IMR-90 (cell line): ENCODE results near the gene BANF1. TPM values are rescaled to one million over a fixed set of nuclear protein-coding genes. Genes with fewer than 3 reads are reported as not detected.

Experiments used
- ATAC-seq: fragments of 200-7000 bp; cut with Tn5 transposase; 2 replicates; pipeline ENCODE4 v1.9.1; 2020; ENCODE audit warnings: low read depth, mild to moderate bottlenecking, moderate library complexity
- BruUV-seq: library from RNA; stranded (reverse); fragments of 400-500 nt; replicated peaks from 2 replicates; lab custom pipeline; 2021; lab: Mats Ljungman, UMichigan
- CTCF ChIA-PET: fragments of 300-600 bp; formaldehyde crosslinking; extraction: SDS; loops from one replicate; lab custom pipeline; 2021; ENCODE audit warnings: antibody characterized with exemption; lab: Yijun Ruan, JAX
- POLR2A ChIA-PET: fragments of 300-600 bp; sonication (Branson Sonifier 250); formaldehyde crosslinking; loops from one replicate; lab custom pipeline; 2022; ENCODE audit warnings: antibody characterized with exemption; ENCODE audit not compliant: unreplicated experiment; lab: Charles Lee
- DNase-seq: peaks from one replicate; pipeline ENCODE4 v3.0.0; 2013
- H2AFZ ChIP-seq: replicated peaks from 2 replicates; pipeline ENCODE3; 2013; ENCODE audit warnings: low read length, mild to moderate bottlenecking; ENCODE audit not compliant: poor library complexity
- H2AK5ac ChIP-seq: 2 replicates; pipeline ENCODE4 v1.6.1; 2013; ENCODE audit warnings: low read depth, low read length, inconsistent platforms
- H2AK9ac ChIP-seq: replicated peaks from 2 replicates; pipeline ENCODE3; 2013; ENCODE audit warnings: mild to moderate bottlenecking, low read depth, low read length, moderate library complexity; ENCODE audit not compliant: poor library complexity
- H2BK120ac ChIP-seq: 2 replicates; pipeline ENCODE4 v1.6.1; 2013; ENCODE audit warnings: low read depth, low read length, inconsistent platforms
- H2BK15ac ChIP-seq: 3 replicates; pipeline ENCODE4 v1.6.1; 2013; ENCODE audit warnings: low read depth, low read length, inconsistent platforms
- H2BK20ac ChIP-seq: 2 replicates; pipeline ENCODE4 v1.6.1; 2013; ENCODE audit warnings: low read depth, mild to moderate bottlenecking, inconsistent platforms, low read length, moderate library complexity
- H2BK5ac ChIP-seq: 2 replicates; pipeline ENCODE4 v1.6.1; 2013; ENCODE audit warnings: mild to moderate bottlenecking, low read depth, low read length, inconsistent platforms; ENCODE audit not compliant: poor library complexity, severe bottlenecking
- H3K14ac ChIP-seq: replicated peaks from 2 replicates; pipeline ENCODE4 v1.6.1; 2013; ENCODE audit warnings: low read depth, low read length, inconsistent platforms
- H3K18ac ChIP-seq: 2 replicates; pipeline ENCODE4 v1.6.1; 2013; ENCODE audit warnings: low read depth, low read length, control low read depth
- H3K23ac ChIP-seq: 2 replicates; pipeline ENCODE4 v1.6.1; 2013; ENCODE audit warnings: low read depth, low read length, inconsistent platforms
- H3K27ac ChIP-seq: 2 replicates; pipeline ENCODE4 v1.5.1; 2013; ENCODE audit warnings: mild to moderate bottlenecking, control low read depth, low read length; ENCODE audit not compliant: insufficient read depth
- H3K27me3 ChIP-seq: 2 replicates; pipeline ENCODE4 v1.6.1; 2013; ENCODE audit warnings: low read length; ENCODE audit not compliant: control insufficient read depth, insufficient read depth
- H3K36me3 ChIP-seq: 2 replicates; pipeline ENCODE4 v1.6.1; 2013; ENCODE audit warnings: low read length, mixed read lengths; ENCODE audit not compliant: control insufficient read depth, insufficient read depth
- H3K4ac ChIP-seq: 2 replicates; pipeline ENCODE4 v1.6.1; 2013; ENCODE audit warnings: low read depth, low read length, inconsistent platforms
- H3K4me1 ChIP-seq: 2 replicates; pipeline ENCODE4 v1.6.1; 2013; ENCODE audit warnings: low read length, mixed read lengths; ENCODE audit not compliant: control insufficient read depth, insufficient read depth
- H3K4me2 ChIP-seq: 2 replicates; pipeline ENCODE4 v1.6.1; 2013; ENCODE audit warnings: low read depth, mild to moderate bottlenecking, control low read depth, low read length, moderate library complexity
- H3K4me3 ChIP-seq: 2 replicates; pipeline ENCODE4 v1.5.1; 2013; ENCODE audit warnings: low read depth, mild to moderate bottlenecking, control low read depth, low read length, moderate library complexity; ENCODE audit not compliant: insufficient read depth
- H3K56ac ChIP-seq: 2 replicates; pipeline ENCODE4 v1.6.1; 2013; ENCODE audit warnings: low read length, inconsistent platforms; ENCODE audit not compliant: insufficient read depth; ENCODE audit errors: extremely low read depth
- H3K79me1 ChIP-seq, 2 experiments: 2 replicates each; pipeline ENCODE4 v1.6.1; 2013; ENCODE audit warnings: low read length in 2 of 2, inconsistent platforms in 1 of 2, low read depth in 1 of 2
- H3K9ac ChIP-seq: 2 replicates; pipeline ENCODE4 v1.6.1; 2013; ENCODE audit warnings: low read depth, low read length, control low read depth
- H3K9me1 ChIP-seq: 2 replicates; pipeline ENCODE4 v1.6.1; 2013; ENCODE audit warnings: low read length, inconsistent platforms; ENCODE audit not compliant: insufficient read depth
- H3K9me3 ChIP-seq: 2 replicates; pipeline ENCODE4 v1.6.1; 2013; ENCODE audit warnings: low read length; ENCODE audit not compliant: control insufficient read depth, insufficient read depth
- H4K20me1 ChIP-seq: 2 replicates; pipeline ENCODE4 v1.6.1; 2013; ENCODE audit warnings: low read length, inconsistent platforms; ENCODE audit not compliant: insufficient read depth
- H4K5ac ChIP-seq: 2 replicates; pipeline ENCODE4 v1.6.1; 2013; ENCODE audit warnings: mild to moderate bottlenecking, low read depth, low read length, control low read depth
- H4K8ac ChIP-seq, 2 experiments: 2 replicates each; pipeline ENCODE4 v1.6.1; 2013; ENCODE audit warnings: low read depth in 2 of 2, low read length in 2 of 2, control low read depth in 1 of 2, inconsistent platforms in 1 of 2
- H4K91ac ChIP-seq: 2 replicates; pipeline ENCODE4 v1.6.1; 2013; ENCODE audit warnings: low read depth, low read length, inconsistent platforms; ENCODE audit not compliant: insufficient read depth
- BHLHE40 ChIP-seq: fragments of 150-350 bp; IDR thresholded peaks from 2 replicates; pipeline ENCODE4 v1.6.1; 2016; ENCODE audit warnings: mild to moderate bottlenecking, low read depth, low read length
- CEBPB ChIP-seq: IDR thresholded peaks from 2 replicates; pipeline ENCODE4 v1.6.1; 2012; ENCODE audit warnings: low read depth, low read length, improper control_type of control experiment
- CHD1 ChIP-seq: IDR thresholded peaks from 2 replicates; pipeline ENCODE4 v1.6.1; 2012; ENCODE audit warnings: low read depth, low read length, improper control_type of control experiment
- ELK1 ChIP-seq: fragments of 150-350 bp; IDR thresholded peaks from 2 replicates; pipeline ENCODE4 v1.6.1; 2016; ENCODE audit warnings: low read depth, mild to moderate bottlenecking, low read length, moderate library complexity, borderline replicate concordance
- FOS ChIP-seq: fragments of 150-350 bp; IDR thresholded peaks from 2 replicates; pipeline ENCODE4 v1.6.1; 2016; ENCODE audit warnings: low read depth, low read length
- MAFK ChIP-seq: IDR thresholded peaks from 2 replicates; pipeline ENCODE4 v1.6.1; 2012; ENCODE audit warnings: low read depth, low read length, improper control_type of control experiment
- MAZ ChIP-seq: IDR thresholded peaks from 2 replicates; pipeline ENCODE4 v1.6.1; 2012; ENCODE audit warnings: low read depth, mild to moderate bottlenecking, low read length, improper control_type of control experiment, moderate library complexity, borderline replicate concordance
- MXI1 ChIP-seq: IDR thresholded peaks from 2 replicates; pipeline ENCODE4 v1.6.1; 2012; ENCODE audit warnings: low read depth, mild to moderate bottlenecking, low read length, moderate library complexity, borderline replicate concordance
- NFE2L2 ChIP-seq: fragments of 150-350 bp; IDR thresholded peaks from 2 replicates; pipeline ENCODE4 v1.6.1; 2016; ENCODE audit warnings: low read depth, mild to moderate bottlenecking, low read length
- POLR2A ChIP-seq: IDR thresholded peaks from 2 replicates; pipeline ENCODE4 v1.6.1; 2012; ENCODE audit warnings: mild to moderate bottlenecking, low read depth, low read length
- RAD21 ChIP-seq: IDR thresholded peaks from 2 replicates; pipeline ENCODE4 v1.6.1; 2012; ENCODE audit warnings: low read length, improper control_type of control experiment
- RCOR1 ChIP-seq: IDR thresholded peaks from 2 replicates; pipeline ENCODE4 v1.6.1; 2012; ENCODE audit warnings: mild to moderate bottlenecking, low read length, improper control_type of control experiment; ENCODE audit not compliant: insufficient replicate concordance
- RFX5 ChIP-seq: IDR thresholded peaks from 2 replicates; pipeline ENCODE4 v1.8.0; 2012; ENCODE audit warnings: low read depth, mild to moderate bottlenecking, low read length, moderate library complexity
- SMC3 ChIP-seq: fragments of 150-350 bp; IDR thresholded peaks from 2 replicates; pipeline ENCODE4 v1.6.1; 2016; ENCODE audit warnings: low read depth, mild to moderate bottlenecking, antibody characterized with exemption, low read length, moderate library complexity
- WGBS, 2 experiments: methylation state at CpG; one replicate each; pipeline versions ENCODE4 v1.1.5 to v1.1.7; 2013; ENCODE audit warnings: missing lambda C conversion rate in 2 of 2; ENCODE audit not compliant: insufficient read length in 1 of 2; ENCODE audit errors: extremely low coverage in 2 of 2; 5-methylcytosine and 5-hydroxymethylcytosine counted together
- dilution Hi-C: fragments of 300-500 bp; cut with HindIII; formaldehyde crosslinking; loops from one replicate; pipeline ENCODE4 v1.14.3; 2018; ENCODE audit warnings: low sequenced_read_pairs; ENCODE audit not compliant: unreplicated experiment
- in situ Hi-C: fragments of 300-500 bp; cut with MboI; formaldehyde crosslinking; loops from 3 replicates; pipeline ENCODE4 v1.14.3; 2019; ENCODE audit warnings: low sequenced_read_pairs, inconsistent platforms, mixed read lengths
- intact Hi-C: fragments of 100-400 bp; cut with micrococcal nuclease; formaldehyde crosslinking; loops from 2 replicates; pipeline ENCODE4 v1.10.0; 2022
- polyA plus RNA-seq, 3 experiments: library from polyadenylated mRNA; depleted of rRNA; stranded (reverse); fragments of >200 nt; gene quantifications; 2 replicates each; pipeline ENCODE4 v1.2.3, GENCODE V29; 2012; ENCODE audit warnings: low replicate concordance in 1 of 3
- total RNA-seq: library from RNA; depleted of rRNA; stranded (reverse); fragments of >200 nt; gene quantifications from 2 replicates; pipeline ENCODE4 v1.2.3, GENCODE V29; 2012
- TF ChIP-seq, protein P1 (sequence below): fragments of 150-350 bp; IDR thresholded peaks from 2 replicates; pipeline ENCODE4 v1.6.1; 2017; ENCODE audit warnings: mild to moderate bottlenecking, antibody characterized with exemption, low read length, low read depth

Gene BANF1
- total and polyA plus RNA-seq, 2 of the 4 experiments (the other 2 are of a cell fraction): 36.6 to 242 TPM

DNA sequence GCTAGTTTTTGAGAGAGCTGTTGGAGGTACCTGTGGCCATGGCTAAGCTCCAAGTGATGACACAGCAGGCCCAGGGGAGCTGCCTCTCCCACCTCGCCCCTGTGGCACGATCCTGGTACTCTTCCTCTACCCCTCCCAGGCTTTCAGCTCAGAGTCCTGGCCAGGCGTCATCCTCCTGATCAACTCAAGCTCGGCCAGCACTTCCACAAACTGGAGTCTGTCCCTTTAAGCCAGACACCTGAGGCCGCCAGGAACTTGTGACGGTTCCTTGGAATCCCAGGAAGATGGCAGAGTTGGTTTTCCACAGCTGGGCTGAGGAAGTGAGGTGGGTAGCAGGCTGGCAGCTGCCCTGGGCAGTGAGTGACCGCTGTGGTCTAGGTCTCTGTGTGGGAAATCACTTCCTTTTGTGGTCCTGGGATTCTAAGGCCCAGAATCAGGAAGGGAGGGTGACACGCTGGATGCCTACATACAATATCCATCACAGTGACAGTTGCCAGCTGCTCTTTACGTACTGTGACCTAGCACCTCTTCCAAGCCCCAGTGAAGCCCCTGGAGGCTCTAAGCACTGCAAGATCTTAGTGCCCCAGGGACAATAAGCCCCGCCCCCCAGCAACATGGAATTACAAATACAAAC lies 6.3 kb downstream of the BANF1 start:
- WGBS, 2 experiments: no CpG with 5 or more reads among the region's 10 CpGs
- Histone ChIP-seq H4K91ac (no peak overlapping the region), H3K79me1 (peaks cover 6 to 7% of the 10 kb centered on the region in 2 experiments; a peak in 2 of 4 replicates), H4K20me1 (no peaks in the 10 kb centered on the region), H2BK15ac (no peak overlapping the region), H3K36me3 (peaks cover 7% of the 10 kb centered on the region; the same call in 1 of the 2 replicates), H3K18ac (no peak overlapping the region), H3K4me3 (no peak overlapping the region), H3K56ac (no peak overlapping the region), H2AK5ac (no peak overlapping the region), H3K9me3 (no peaks in the 10 kb centered on the region), H3K27ac (no peak overlapping the region), H3K27me3 (peaks cover 13% of the 10 kb centered on the region), H2AK9ac (no peak overlapping the region), H3K14ac (no peak overlapping the region), H4K8ac (peak overlapping the region in 1 of 2 experiments; percentile 58; a peak in 2 of 4 replicates), H2BK20ac (no peak overlapping the region; the same call in 1 of the 2 replicates), H3K4me2 (no peak overlapping the region), H2AFZ (peak overlapping the region; percentile 77), H3K9ac (no peak overlapping the region), H2BK5ac (no peak overlapping the region), H4K5ac (0 out of 2 replicates have a peak overlapping the region, but pooled peaks have one; percentile 7), H3K23ac (no peak overlapping the region), H2BK120ac (no peak overlapping the region), H3K4me1 (no peaks in the 10 kb centered on the region; the same call in none of the 2 replicates), H3K9me1 (0 out of 2 replicates have a peak, but pooled peaks cover 4% of the 10 kb centered on the region), H3K4ac (no peak overlapping the region)
- in situ Hi-C loops: no loop called here
- POLR2A ChIA-PET: interaction anchor here (0.5 to 0.6 kb wide), 2 partner anchors 11 to 130 kb away, joined by 3 read pairs; no protein-coding TSS in a partner anchor
- BruUV-seq: no TSS peak
- intact Hi-C loops: no loop called here
- no peak for ATAC-seq
- DNase-seq: no peak
- CTCF ChIA-PET: interaction anchor here (0.7 kb wide), 1 partner anchor 102 kb away, joined by 3 read pairs; no protein-coding TSS in a partner anchor
- dilution Hi-C loops: no loop called here
- TF ChIP-seq NFE2L2: no peak
- TF ChIP-seq CEBPB: no peak
- no peak for TF ChIP-seq MAFK
- TF ChIP-seq, protein P1, sequence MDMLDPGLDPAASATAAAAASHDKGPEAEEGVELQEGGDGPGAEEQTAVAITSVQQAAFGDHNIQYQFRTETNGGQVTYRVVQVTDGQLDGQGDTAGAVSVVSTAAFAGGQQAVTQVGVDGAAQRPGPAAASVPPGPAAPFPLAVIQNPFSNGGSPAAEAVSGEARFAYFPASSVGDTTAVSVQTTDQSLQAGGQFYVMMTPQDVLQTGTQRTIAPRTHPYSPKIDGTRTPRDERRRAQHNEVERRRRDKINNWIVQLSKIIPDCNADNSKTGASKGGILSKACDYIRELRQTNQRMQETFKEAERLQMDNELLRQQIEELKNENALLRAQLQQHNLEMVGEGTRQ: no peak
- TF ChIP-seq RCOR1: no peak
- TF ChIP-seq CHD1: no peak
- no peak for TF ChIP-seq SMC3
- no peak for TF ChIP-seq MAZ
- TF ChIP-seq POLR2A: no peak
- TF ChIP-seq FOS: no peak
- TF ChIP-seq BHLHE40: no peak
- no peak for TF ChIP-seq MXI1
- no peak for TF ChIP-seq RFX5
- no peak for TF ChIP-seq ELK1
- no peak for TF ChIP-seq RAD21
